A673 (cell line): ENCODE results near the gene TMEM14A. TPM values are rescaled to one million over a fixed set of nuclear protein-coding genes. Genes with fewer than 3 reads are reported as not detected.
A peak's percentile ranks its signal among the peaks of the same experiment; 100 is the strongest.

Source experiments
- BruUV-seq: library from RNA; stranded (reverse); fragments of 400-500 nt; replicated peaks from 2 replicates; lab custom pipeline; 2021; lab: Mats Ljungman, UMichigan
- CTCF ChIA-PET: fragments of 300-600 bp; sonication (Branson Sonifier 250); formaldehyde crosslinking; loops from one replicate; lab custom pipeline; 2022; ENCODE audit warnings: antibody characterized with exemption; lab: Charles Lee
- POLR2A ChIA-PET: fragments of 300-600 bp; sonication (Branson Sonifier 250); formaldehyde crosslinking; loops from one replicate; lab custom pipeline; 2022; ENCODE audit warnings: antibody characterized with exemption; ENCODE audit not compliant: low non-redundant PET; lab: Charles Lee
- DNase-seq: peaks from one replicate; pipeline ENCODE4 v3.0.0-alpha.2; 2015; ENCODE audit warnings: low spot score
- H3K27ac ChIP-seq: fragments of 200-600 bp; sonication (generic); 2 replicates; pipeline ENCODE4 v1.5.1; 2016; ENCODE audit warnings: mixed run types, low read depth, mild to moderate bottlenecking, mixed read lengths, antibody characterized with exemption, low read length; ENCODE audit not compliant: poor library complexity, severe bottlenecking
- H3K27me3 ChIP-seq: fragments of 200-600 bp; sonication (generic); replicated peaks from 2 replicates; pipeline ENCODE4 v1.6.1; 2017; ENCODE audit warnings: mixed run types, low read depth, mild to moderate bottlenecking, mixed read lengths, antibody characterized with exemption, low read length; ENCODE audit not compliant: insufficient read depth, poor library complexity
- H3K36me3 ChIP-seq: fragments of 200-600 bp; sonication (generic); 2 replicates; pipeline ENCODE4 v1.6.1; 2016; ENCODE audit warnings: mixed run types, mild to moderate bottlenecking, mixed read lengths, antibody characterized with exemption, low read length; ENCODE audit not compliant: insufficient read depth, poor library complexity, severe bottlenecking
- H3K4me1 ChIP-seq: fragments of 200-600 bp; sonication (generic); 2 replicates; pipeline ENCODE4 v1.6.1; 2017; ENCODE audit warnings: mixed run types, mild to moderate bottlenecking, mixed read lengths, antibody characterized with exemption, low read length; ENCODE audit not compliant: insufficient read depth, poor library complexity, severe bottlenecking
- H3K4me3 ChIP-seq: fragments of 200-600 bp; sonication (generic); 2 replicates; pipeline ENCODE4 v1.5.1; 2016; ENCODE audit warnings: low read depth, mixed run types, mild to moderate bottlenecking, mixed read lengths, low read length; ENCODE audit not compliant: poor library complexity, severe bottlenecking
- H3K9me3 ChIP-seq: fragments of 200-600 bp; sonication (generic); 2 replicates; pipeline ENCODE4 v1.6.1; 2016; ENCODE audit warnings: mixed run types, low read depth, mild to moderate bottlenecking, mixed read lengths, antibody characterized with exemption, low read length; ENCODE audit not compliant: poor library complexity, severe bottlenecking
- EZH2 ChIP-seq: fragments of 200-600 bp; sonication (generic); IDR thresholded peaks from 2 replicates; pipeline ENCODE4 v1.6.1; 2017; ENCODE audit warnings: borderline replicate concordance, low read depth, mild to moderate bottlenecking, mixed read lengths, antibody characterized with exemption, low read length; ENCODE audit not compliant: poor library complexity, severe bottlenecking
- intact Hi-C: fragments of 100-400 bp; cut with micrococcal nuclease; formaldehyde crosslinking; loops from one replicate; pipeline ENCODE4 v1.10.0; 2022; ENCODE audit not compliant: unreplicated experiment
- total RNA-seq: library from RNA; stranded (reverse); gene quantifications from 2 replicates; pipeline ENCODE4 v1.2.3, GENCODE V29; 2021
- TF ChIP-seq, protein P1 (sequence below): fragments of 300-800, 200-600 bp; sonication (generic); conservative IDR thresholded peaks from 2 replicates; pipeline ENCODE4 v1.5.1; 2017; ENCODE audit warnings: low read depth, mild to moderate bottlenecking, antibody characterized with exemption, low read length, moderate library complexity, mixed read lengths

TMEM14A gene
- total RNA-seq, 1 experiment from 2014 or later = 8.4 TPM

DNA sequence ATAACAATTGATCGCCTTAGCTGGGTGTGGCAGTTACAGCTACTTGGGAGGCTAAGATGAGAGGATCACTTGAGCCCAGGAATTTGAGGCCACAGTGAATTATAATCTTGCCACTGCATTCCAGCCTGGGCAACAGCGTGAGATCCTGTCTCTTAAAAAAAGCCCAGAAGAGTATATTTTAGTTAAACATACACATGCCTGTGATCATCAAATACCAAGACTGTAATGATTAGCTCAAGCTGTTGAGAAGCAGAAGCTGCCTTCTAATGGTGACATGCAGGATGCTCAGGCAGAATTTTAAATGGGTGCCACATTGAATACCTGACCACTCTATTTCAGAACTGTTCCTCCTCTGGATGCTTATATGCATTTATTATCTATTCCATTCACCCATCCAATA, 8.9 kb upstream of the TMEM14A start:
- no peaks in the 10 kb centered on the region for H3K9me3 ChIP-seq
- no peak overlapping the region for H3K27ac ChIP-seq
- ChIA-PET CTCF (interaction anchor here (0.6 to 1.3 kb wide), 4 partner anchors 10 to 455 kb away, joined by 3 to 10 read pairs (median 4); no protein-coding TSS in a partner anchor), POLR2A (no interaction called here)
- H3K27me3 ChIP-seq = no peaks in the 10 kb centered on the region
- intact Hi-C loops = loop anchor here (2.0 to 5.0 kb wide), 3 partner anchors 60 to 500 kb away; no protein-coding TSS in a partner anchor
- TF ChIP-seq EZH2 = no peak
- TF ChIP-seq, protein P1, sequence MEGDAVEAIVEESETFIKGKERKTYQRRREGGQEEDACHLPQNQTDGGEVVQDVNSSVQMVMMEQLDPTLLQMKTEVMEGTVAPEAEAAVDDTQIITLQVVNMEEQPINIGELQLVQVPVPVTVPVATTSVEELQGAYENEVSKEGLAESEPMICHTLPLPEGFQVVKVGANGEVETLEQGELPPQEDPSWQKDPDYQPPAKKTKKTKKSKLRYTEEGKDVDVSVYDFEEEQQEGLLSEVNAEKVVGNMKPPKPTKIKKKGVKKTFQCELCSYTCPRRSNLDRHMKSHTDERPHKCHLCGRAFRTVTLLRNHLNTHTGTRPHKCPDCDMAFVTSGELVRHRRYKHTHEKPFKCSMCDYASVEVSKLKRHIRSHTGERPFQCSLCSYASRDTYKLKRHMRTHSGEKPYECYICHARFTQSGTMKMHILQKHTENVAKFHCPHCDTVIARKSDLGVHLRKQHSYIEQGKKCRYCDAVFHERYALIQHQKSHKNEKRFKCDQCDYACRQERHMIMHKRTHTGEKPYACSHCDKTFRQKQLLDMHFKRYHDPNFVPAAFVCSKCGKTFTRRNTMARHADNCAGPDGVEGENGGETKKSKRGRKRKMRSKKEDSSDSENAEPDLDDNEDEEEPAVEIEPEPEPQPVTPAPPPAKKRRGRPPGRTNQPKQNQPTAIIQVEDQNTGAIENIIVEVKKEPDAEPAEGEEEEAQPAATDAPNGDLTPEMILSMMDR = no peak
- no peak overlapping the region for H3K4me3 ChIP-seq
- H3K4me1 ChIP-seq = peaks cover 26% of the 10 kb centered on the region
- BruUV-seq = no TSS peak
- H3K36me3 ChIP-seq = peaks cover 3% of the 10 kb centered on the region
- no peak for DNase-seq

GRCh38 chr6:52663120-52663935, 7.6 kb upstream of the TMEM14A start:
- no peaks in the 10 kb centered on the region for H3K9me3 ChIP-seq
- peak overlapping the region; percentile 54 for H3K27ac ChIP-seq
- no TSS peak for BruUV-seq
- TF ChIP-seq, protein P1 = peak; percentile 88
- no peak for TF ChIP-seq EZH2
- H3K4me3 ChIP-seq = peak overlapping the region; percentile 64
- POLR2A ChIA-PET = no interaction called here
- CTCF ChIA-PET = interaction anchor here (0.6 to 0.9 kb wide), 3 partner anchors 11 to 88 kb away, joined by 3 to 7 read pairs (median 7); no protein-coding TSS in a partner anchor
- DNase-seq = peak; percentile 85
- no peaks in the 10 kb centered on the region for H3K27me3 ChIP-seq
- peaks cover 4% of the 10 kb centered on the region for H3K36me3 ChIP-seq
- peaks cover 26% of the 10 kb centered on the region for H3K4me1 ChIP-seq
- intact Hi-C loops = loop anchor here (2.0 to 5.0 kb wide), 3 partner anchors 61 to 501 kb away; no protein-coding TSS in a partner anchor

DNA sequence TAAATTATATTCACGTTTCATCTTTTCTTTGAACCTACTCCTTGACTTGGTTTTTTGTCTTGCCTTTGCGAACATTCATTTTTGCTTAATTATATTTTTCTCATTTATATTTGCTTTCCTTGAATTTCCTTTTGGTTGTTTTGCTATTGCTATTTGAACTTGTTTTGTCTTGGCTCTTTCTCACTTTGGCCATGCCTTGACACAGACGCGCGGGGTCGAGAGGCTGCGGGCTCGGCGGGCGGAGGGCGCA, 7.1 kb upstream of the TMEM14A start:
- intact Hi-C loops = loop anchor here (1.0 to 5.0 kb wide), 5 partner anchors 62 to 502 kb away; no protein-coding TSS in a partner anchor
- H3K9me3 ChIP-seq = no peaks in the 10 kb centered on the region
- TF ChIP-seq EZH2 = no peak
- TF ChIP-seq, protein P1 = no peak
- DNase-seq = no peak
- H3K27me3 ChIP-seq = no peaks in the 10 kb centered on the region
- H3K4me3 ChIP-seq = peak overlapping the region; percentile 64
- no TSS peak for BruUV-seq
- H3K27ac ChIP-seq = peak overlapping the region; percentile 54
- POLR2A ChIA-PET = no interaction called here
- H3K36me3 ChIP-seq = peaks cover 4% of the 10 kb centered on the region
- CTCF ChIA-PET = interaction anchor here (0.6 to 0.9 kb wide), 2 partner anchors 61 to 88 kb away, joined by 3 to 7 read pairs; no protein-coding TSS in a partner anchor
- peaks cover 26% of the 10 kb centered on the region for H3K4me1 ChIP-seq
